ENCODE measurements around the gene OGN.

The OGN gene

GRCh38 chr9:92360083-92360482 lies 44.3 kb downstream of the OGN start:
- Histone ChIP-seq H2AFZ (ENCODE audit: low read depth, low read length) (0 out of 2 replicates have a peak overlapping the region, but pooled peaks have one; percentile 34), H3K4me2 (ENCODE audit: low read length) (peak overlapping the region; percentile 48), H3K9me3 (ENCODE audit: insufficient read depth, low read length) (no peaks in the 10 kb centered on the region), H3K36me3 (replicated peaks; ENCODE audit: low read depth, low read length) (peaks cover 5% of the 10 kb centered on the region), H4K20me1 (ENCODE audit: insufficient read depth, low read length) (no peaks in the 10 kb centered on the region), H3K79me2 (ENCODE audit: low read length) (no peaks in the 10 kb centered on the region), H3K27ac (ENCODE audit: low read length) (no peak overlapping the region), H3K4me1 (ENCODE audit: low read length) (peaks cover 10% of the 10 kb centered on the region), H3K27me3 (ENCODE audit: low read depth, low read length) (no peaks in the 10 kb centered on the region), H3K4me3 (ENCODE audit: low read length) (no peak overlapping the region), H3K9ac (ENCODE audit: low read length) (no peak overlapping the region)
- TF ChIP-seq EZH2phosphoT487 (IDR thresholded peaks at IDR 0.05; ENCODE audit: low read depth) (no peak), CTCF (IDR thresholded peaks at IDR 0.05; ENCODE audit: low read depth, low read length) (no peak)

- Histone ChIP-seq H3K79me2 (ENCODE audit: low read length) (no peaks in the 10 kb centered on the region), H3K27me3 (ENCODE audit: low read depth, low read length) (no peaks in the 10 kb centered on the region), H3K4me3 (ENCODE audit: low read length) (no peak overlapping the region), H3K4me2 (ENCODE audit: low read length) (no peak overlapping the region), H3K36me3 (replicated peaks; ENCODE audit: low read depth, low read length) (peaks cover 5% of the 10 kb centered on the region), H2AFZ (ENCODE audit: low read depth, low read length) (no peak overlapping the region), H3K9me3 (ENCODE audit: insufficient read depth, low read length) (no peaks in the 10 kb centered on the region), H3K4me1 (ENCODE audit: low read length) (peaks cover 10% of the 10 kb centered on the region), H3K27ac (ENCODE audit: low read length) (no peak overlapping the region), H4K20me1 (ENCODE audit: insufficient read depth, low read length) (no peaks in the 10 kb centered on the region), H3K9ac (ENCODE audit: low read length) (no peak overlapping the region)
- TF ChIP-seq EZH2phosphoT487 (IDR thresholded peaks at IDR 0.05; ENCODE audit: low read depth): no peak
- no peak for TF ChIP-seq CTCF (IDR thresholded peaks at IDR 0.05; ENCODE audit: low read depth, low read length)
These were observed 44.9 kb downstream of the OGN start for GRCh38 chr9:92359394-92359995.

GRCh38 chr9:92353051-92353450 lies 51.3 kb downstream of the OGN start:
- Histone ChIP-seq H3K4me3 (ENCODE audit: low read length) (no peak overlapping the region), H3K27me3 (ENCODE audit: low read depth, low read length) (no peaks in the 10 kb centered on the region), H3K9ac (ENCODE audit: low read length) (no peak overlapping the region), H3K36me3 (replicated peaks; ENCODE audit: low read depth, low read length) (peaks cover 8% of the 10 kb centered on the region), H3K9me3 (ENCODE audit: insufficient read depth, low read length) (no peaks in the 10 kb centered on the region), H4K20me1 (ENCODE audit: insufficient read depth, low read length) (no peaks in the 10 kb centered on the region), H3K4me1 (ENCODE audit: low read length) (no peaks in the 10 kb centered on the region), H3K27ac (ENCODE audit: low read length) (no peak overlapping the region), H3K79me2 (ENCODE audit: low read length) (no peaks in the 10 kb centered on the region), H3K4me2 (ENCODE audit: low read length) (no peak overlapping the region), H2AFZ (ENCODE audit: low read depth, low read length) (no peak overlapping the region)
- TF ChIP-seq CTCF (IDR thresholded peaks at IDR 0.05; ENCODE audit: low read depth, low read length): no peak
- no peak for TF ChIP-seq EZH2phosphoT487 (IDR thresholded peaks at IDR 0.05; ENCODE audit: low read depth)

DNA sequence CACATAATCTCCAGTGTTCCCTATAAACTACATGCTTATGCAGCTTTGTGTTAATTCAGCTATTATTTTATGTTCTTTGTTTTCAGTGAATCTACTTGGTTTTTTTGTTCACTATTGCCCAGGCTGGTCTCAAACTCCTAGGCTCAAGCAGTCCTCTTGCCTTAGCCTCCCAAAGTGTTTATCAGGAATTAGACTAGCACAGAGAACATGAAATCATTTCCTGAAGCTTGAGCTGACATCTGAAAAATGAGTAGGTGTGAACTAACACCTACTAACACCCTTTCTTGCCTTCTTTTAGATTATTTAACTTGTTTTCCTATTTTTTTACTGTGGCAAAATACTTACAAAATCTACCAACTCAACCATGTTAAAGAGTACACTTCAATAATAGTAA lies 53.6 kb downstream of the OGN start:
- no peaks in the 10 kb centered on the region for H3K9me3 ChIP-seq (ENCODE audit: insufficient read depth, low read length)
- no peak overlapping the region for H3K9ac ChIP-seq (ENCODE audit: low read length)
- TF ChIP-seq CTCF (IDR thresholded peaks at IDR 0.05; ENCODE audit: low read depth, low read length) (no peak), EZH2phosphoT487 (IDR thresholded peaks at IDR 0.05; ENCODE audit: low read depth) (no peak)
- no peak overlapping the region for H3K4me3 ChIP-seq (ENCODE audit: low read length)
- no peaks in the 10 kb centered on the region for H3K4me1 ChIP-seq (ENCODE audit: low read length)
- H3K4me2 ChIP-seq (ENCODE audit: low read length): no peak overlapping the region
- H3K27ac ChIP-seq (ENCODE audit: low read length): no peak overlapping the region
- no peak overlapping the region for H2AFZ ChIP-seq (ENCODE audit: low read depth, low read length)
- peaks cover 4% of the 10 kb centered on the region for H3K36me3 ChIP-seq (replicated peaks; ENCODE audit: low read depth, low read length)
- no peaks in the 10 kb centered on the region for H4K20me1 ChIP-seq (ENCODE audit: insufficient read depth, low read length)
- H3K27me3 ChIP-seq (ENCODE audit: low read depth, low read length): no peaks in the 10 kb centered on the region
- no peaks in the 10 kb centered on the region for H3K79me2 ChIP-seq (ENCODE audit: low read length)
